Measurements from ENCODE around the gene CCDC82. TPM values are rescaled to one million over a fixed set of nuclear protein-coding genes. Genes with fewer than 3 reads are reported as not detected.

Gene CCDC82
- total RNA-seq, 1 experiment from 2014 or later = 19.9 TPM

GRCh38 chr11:96310236-96310635 lies 79.5 kb downstream of the CCDC82 start:
- Histone ChIP-seq H3K4me2 (no peak overlapping the region), H3F3A (ENCODE audit: insufficient read depth, low read depth) (peaks cover 66% of the 10 kb centered on the region), H3K4me1 (replicated peaks; ENCODE audit: insufficient read depth) (peaks cover 99% of the 10 kb centered on the region), H3K4me3 (no peak overlapping the region), H3K27ac (peak overlapping the region; percentile 96), H3K9me2 (ENCODE audit: insufficient read depth) (no peaks in the 10 kb centered on the region), H3K27me3 (ENCODE audit: insufficient read depth, low read depth) (no peaks in the 10 kb centered on the region), H4K20me1 (ENCODE audit: insufficient read depth) (no peaks in the 10 kb centered on the region), H3K79me2 (ENCODE audit: low read depth) (peaks cover 84% of the 10 kb centered on the region), H3K9me3 (ENCODE audit: insufficient read depth, low read depth) (no peaks in the 10 kb centered on the region; the same call in 1 of the 2 replicates), H3K36me3 (ENCODE audit: low read depth) (peaks cover 44% of the 10 kb centered on the region), H2AFZ (no peak overlapping the region)
- intact Hi-C loops (cut with micrococcal nuclease; ENCODE audit: unreplicated experiment) = loop anchor here (5.0 kb wide), 2 partner anchors 83 to 388 kb away; partner anchors contain the start of gene MTMR2
- ChIA-PET POLR2A (ENCODE audit: unreplicated experiment) (interaction anchor here (0.7 kb wide), 1 partner anchor 12 kb away, joined by 3 read pairs; no protein-coding TSS in a partner anchor), CTCF (interaction anchor here (2.4 kb wide), 1 partner anchor 32 kb away, joined by 13 read pairs; the partner anchor contains the start of gene MAML2)
- DNase-seq = no peak
- TF ChIP-seq CTCF (conservative IDR thresholded peaks at IDR 0.05) = no peak
- no peak for TF ChIP-seq EZH2 (IDR thresholded peaks at IDR 0.05; ENCODE audit: low read depth)
- no TSS peak for BruUV-seq (replicated peaks)

DNA sequence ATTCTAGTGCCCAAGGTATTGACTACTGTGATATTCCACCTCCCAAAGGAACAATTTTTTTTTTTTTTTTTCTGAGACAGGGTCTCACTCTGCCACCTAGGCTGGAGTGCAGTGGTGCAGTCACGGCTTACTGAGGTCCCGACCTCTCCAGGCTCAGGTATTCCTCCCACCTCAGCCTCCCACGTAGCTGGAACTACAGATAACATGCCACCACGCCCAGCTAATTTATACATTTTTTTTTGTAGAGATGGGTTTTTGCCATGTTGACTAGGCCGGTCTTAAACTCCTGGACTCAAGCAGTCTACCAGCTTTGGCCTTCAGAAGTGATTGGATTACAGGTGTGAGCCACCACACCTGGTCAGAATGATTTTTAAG lies 80.1 kb downstream of the CCDC82 start:
- no peak overlapping the region for H2AFZ ChIP-seq
- POLR2A ChIA-PET (ENCODE audit: unreplicated experiment) = interaction anchor here (0.7 kb wide), 1 partner anchor 15 kb away, joined by 29 read pairs; no protein-coding TSS in a partner anchor
- no peaks in the 10 kb centered on the region for H4K20me1 ChIP-seq (ENCODE audit: insufficient read depth)
- H3K4me1 ChIP-seq (replicated peaks; ENCODE audit: insufficient read depth) = peaks cover 99% of the 10 kb centered on the region
- CTCF ChIA-PET = interaction anchor here (0.6 to 2.4 kb wide), 2 partner anchors 28 to 33 kb away, joined by 3 to 13 read pairs; partner anchors contain the start of gene MAML2
- no peaks in the 10 kb centered on the region for H3K27me3 ChIP-seq (ENCODE audit: insufficient read depth, low read depth)
- no peaks in the 10 kb centered on the region; the same call in 1 of the 2 replicates for H3K9me3 ChIP-seq (ENCODE audit: insufficient read depth, low read depth)
- BruUV-seq (replicated peaks) = no TSS peak
- no peak for DNase-seq
- H3K9me2 ChIP-seq (ENCODE audit: insufficient read depth) = no peaks in the 10 kb centered on the region
- H3K4me2 ChIP-seq = peak overlapping the region; percentile 81
- H3K36me3 ChIP-seq (ENCODE audit: low read depth) = peaks cover 46% of the 10 kb centered on the region
- no peak overlapping the region for H3K4me3 ChIP-seq
- peaks cover 60% of the 10 kb centered on the region for H3F3A ChIP-seq (ENCODE audit: insufficient read depth, low read depth)
- H3K27ac ChIP-seq = peak overlapping the region; percentile 96
- peaks cover 91% of the 10 kb centered on the region for H3K79me2 ChIP-seq (ENCODE audit: low read depth)
- TF ChIP-seq EZH2 (IDR thresholded peaks at IDR 0.05; ENCODE audit: low read depth) (no peak), CTCF (conservative IDR thresholded peaks at IDR 0.05) (no peak)
- intact Hi-C loops (cut with micrococcal nuclease; ENCODE audit: unreplicated experiment) = loop anchor here (5.0 kb wide), 4 partner anchors 47 to 387 kb away; partner anchors contain the start of gene MTMR2

- intact Hi-C loops (cut with micrococcal nuclease; ENCODE audit: unreplicated experiment) = loop anchor here (5.0 kb wide), 2 partner anchors 47 to 272 kb away; no protein-coding TSS in a partner anchor
- Histone ChIP-seq H3K4me3 (no peak overlapping the region), H3K4me1 (replicated peaks; ENCODE audit: insufficient read depth) (peaks cover 99% of the 10 kb centered on the region)
Observed at GRCh38 chr11:96309016-96309642, 80.6 kb downstream of the CCDC82 start.

More at GRCh38 chr11:96309016-96309642, 80.6 kb downstream of the CCDC82 start:
- peak overlapping the region; percentile 81 for H3K4me2 ChIP-seq
- H2AFZ ChIP-seq = no peak overlapping the region
- H3K27ac ChIP-seq = peak overlapping the region; percentile 96
- ChIA-PET CTCF (interaction anchor here (0.6 to 2.4 kb wide), 2 partner anchors 28 to 33 kb away, joined by 3 to 13 read pairs; partner anchors contain the start of gene MAML2), POLR2A (ENCODE audit: unreplicated experiment) (interaction anchor here (0.7 kb wide), 1 partner anchor 16 kb away, joined by 29 read pairs; no protein-coding TSS in a partner anchor)
- H3K9me3 ChIP-seq (ENCODE audit: insufficient read depth, low read depth) = no peaks in the 10 kb centered on the region; the same call in 1 of the 2 replicates
- H3F3A ChIP-seq (ENCODE audit: insufficient read depth, low read depth) = peaks cover 58% of the 10 kb centered on the region
- H3K9me2 ChIP-seq (ENCODE audit: insufficient read depth) = no peaks in the 10 kb centered on the region
- no peaks in the 10 kb centered on the region for H3K27me3 ChIP-seq (ENCODE audit: insufficient read depth, low read depth)
- DNase-seq = peak in 1 of 2 experiments; percentile 70
- peaks cover 50% of the 10 kb centered on the region for H3K36me3 ChIP-seq (ENCODE audit: low read depth)
- no peaks in the 10 kb centered on the region for H4K20me1 ChIP-seq (ENCODE audit: insufficient read depth)
- BruUV-seq (replicated peaks) = no TSS peak
- TF ChIP-seq CTCF (conservative IDR thresholded peaks at IDR 0.05) (no peak), EZH2 (IDR thresholded peaks at IDR 0.05; ENCODE audit: low read depth) (no peak)
- peaks cover 96% of the 10 kb centered on the region for H3K79me2 ChIP-seq (ENCODE audit: low read depth)
